Neural cell (in vitro differentiated cells): ENCODE data around the gene PHAX.

Experiments
- CTCF ChIP-seq: fragments of 450-650 bp; IDR thresholded peaks from 2 replicates; pipeline ENCODE4 v1.5.1; 2014; ENCODE audit warnings: antibody characterized with exemption, mild to moderate bottlenecking, moderate library complexity; ENCODE audit not compliant: poor library complexity, severe bottlenecking
- EP300 ChIP-seq: fragments of 450-650 bp; conservative IDR thresholded peaks from 2 replicates; pipeline ENCODE4 v1.6.1; 2014; ENCODE audit warnings: antibody characterized with exemption, mild to moderate bottlenecking, moderate library complexity; ENCODE audit not compliant: poor library complexity, severe bottlenecking
- EZH2 ChIP-seq: fragments of 200-600, 300-800 bp; shearing (Covaris generic), sonication (generic); IDR thresholded peaks from 2 replicates; pipeline ENCODE4 v1.6.1; 2014; ENCODE audit warnings: antibody characterized with exemption, low read length, borderline replicate concordance, mild to moderate bottlenecking; ENCODE audit not compliant: insufficient read depth, poor library complexity, severe bottlenecking
- POLR2AphosphoS5 ChIP-seq: IDR thresholded peaks from 2 replicates; pipeline ENCODE4 v1.6.1; 2012
- RAD21 ChIP-seq: fragments of 450-650 bp; conservative IDR thresholded peaks from 2 replicates; pipeline ENCODE4 v1.6.1; 2014; ENCODE audit warnings: antibody characterized with exemption, mild to moderate bottlenecking, moderate library complexity

GRCh38 chr5:126595486-126596083 is 5.2 kb upstream of the PHAX start:
- peak; percentile 50 for TF ChIP-seq CTCF
- no peak for TF ChIP-seq EZH2
- no peak for TF ChIP-seq RAD21
- no peak for TF ChIP-seq POLR2AphosphoS5
- no peak for TF ChIP-seq EP300
